Measurements from ENCODE around the gene FAM78B. TPM values are rescaled to one million over a fixed set of nuclear protein-coding genes. Genes with fewer than 3 reads are reported as not detected.

FAM78B gene
- total and polyA plus RNA-seq, 2 experiments from 2014 or later, result 0.77 TPM; not detected in 1

DNA sequence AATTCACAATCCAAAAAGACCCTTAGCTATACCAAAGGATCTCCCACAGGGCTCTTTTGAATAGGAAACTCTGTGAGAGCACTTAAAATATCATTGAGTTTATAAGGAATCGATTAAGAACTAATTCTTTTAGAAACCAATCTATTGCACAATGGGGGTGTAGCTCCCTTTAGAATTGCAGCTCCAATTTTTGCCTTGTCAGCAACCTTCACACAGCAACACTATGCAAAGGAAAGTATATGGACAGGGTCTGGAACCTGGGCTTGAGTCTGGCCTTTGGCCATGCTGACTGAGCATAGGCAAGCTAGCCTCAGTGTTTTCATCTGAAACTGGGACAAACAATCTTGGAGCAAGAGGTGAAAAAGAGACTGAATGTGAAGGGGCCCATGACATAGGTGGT is 17.2 kb upstream of the FAM78B start:
- H3K4me3 ChIP-seq, result no peak overlapping the region
- DNase-seq (ENCODE audit: low spot score), result no peak
- H3K36me3 ChIP-seq (replicated peaks; ENCODE audit: insufficient read depth, low read depth), result no peaks in the 10 kb centered on the region
- H3K4me1 ChIP-seq (ENCODE audit: insufficient read depth), result no peaks in the 10 kb centered on the region
- H3K79me2 ChIP-seq, result no peaks in the 10 kb centered on the region
- no peaks in the 10 kb centered on the region for H4K20me1 ChIP-seq (ENCODE audit: insufficient read depth, poor library complexity, severe bottlenecking)
- no peak overlapping the region for H3K4me2 ChIP-seq
- H3K9me2 ChIP-seq (replicated peaks; ENCODE audit: insufficient read depth), result no peaks in the 10 kb centered on the region
- H3K9me3 ChIP-seq (ENCODE audit: low read depth), result no peaks in the 10 kb centered on the region
- no peak overlapping the region for H2AFZ ChIP-seq
- TF ChIP-seq, protein P1, sequence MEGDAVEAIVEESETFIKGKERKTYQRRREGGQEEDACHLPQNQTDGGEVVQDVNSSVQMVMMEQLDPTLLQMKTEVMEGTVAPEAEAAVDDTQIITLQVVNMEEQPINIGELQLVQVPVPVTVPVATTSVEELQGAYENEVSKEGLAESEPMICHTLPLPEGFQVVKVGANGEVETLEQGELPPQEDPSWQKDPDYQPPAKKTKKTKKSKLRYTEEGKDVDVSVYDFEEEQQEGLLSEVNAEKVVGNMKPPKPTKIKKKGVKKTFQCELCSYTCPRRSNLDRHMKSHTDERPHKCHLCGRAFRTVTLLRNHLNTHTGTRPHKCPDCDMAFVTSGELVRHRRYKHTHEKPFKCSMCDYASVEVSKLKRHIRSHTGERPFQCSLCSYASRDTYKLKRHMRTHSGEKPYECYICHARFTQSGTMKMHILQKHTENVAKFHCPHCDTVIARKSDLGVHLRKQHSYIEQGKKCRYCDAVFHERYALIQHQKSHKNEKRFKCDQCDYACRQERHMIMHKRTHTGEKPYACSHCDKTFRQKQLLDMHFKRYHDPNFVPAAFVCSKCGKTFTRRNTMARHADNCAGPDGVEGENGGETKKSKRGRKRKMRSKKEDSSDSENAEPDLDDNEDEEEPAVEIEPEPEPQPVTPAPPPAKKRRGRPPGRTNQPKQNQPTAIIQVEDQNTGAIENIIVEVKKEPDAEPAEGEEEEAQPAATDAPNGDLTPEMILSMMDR (IDR thresholded peaks at IDR 0.05; ENCODE audit: poor library complexity), result no peak
- TF ChIP-seq EZH2phosphoT487 (IDR thresholded peaks at IDR 0.05; ENCODE audit: low read depth, severe bottlenecking, unreplicated experiment) (no peak), EZH2 (IDR thresholded peaks at IDR 0.05; ENCODE audit: borderline replicate concordance) (no peak)
- no peak overlapping the region for H3K27ac ChIP-seq
- H3K27me3 ChIP-seq, result no peaks in the 10 kb centered on the region
- 72% methylated on average over 1 of the region's 1 CpG for WGBS (ENCODE audit: low lambda C conversion rate, missing lambda C conversion rate)

DNA sequence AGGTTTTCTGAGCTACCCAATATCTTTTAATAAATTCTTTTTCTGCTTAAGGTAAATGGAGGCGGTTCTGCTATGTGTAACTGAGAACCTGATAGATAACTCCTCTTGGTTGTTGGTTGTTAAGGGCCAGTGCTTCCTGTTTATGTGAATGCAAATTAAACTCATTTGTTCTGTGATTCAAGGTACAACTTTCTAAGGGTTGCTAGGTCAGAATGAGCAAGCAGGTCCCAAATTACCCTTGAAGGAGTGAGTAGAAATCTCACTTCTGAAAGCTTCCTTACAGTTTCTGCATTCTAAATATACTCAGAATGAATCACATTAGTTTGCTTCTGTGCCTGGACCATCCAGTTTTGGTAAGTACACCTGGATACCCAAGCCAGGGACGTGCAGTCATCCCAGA is 15.5 kb upstream of the FAM78B start:
- Histone ChIP-seq H3K79me2 (no peaks in the 10 kb centered on the region), H3K9me3 (ENCODE audit: low read depth) (no peaks in the 10 kb centered on the region), H4K20me1 (ENCODE audit: insufficient read depth, poor library complexity, severe bottlenecking) (no peaks in the 10 kb centered on the region), H3K36me3 (replicated peaks; ENCODE audit: insufficient read depth, low read depth) (no peaks in the 10 kb centered on the region), H3K27me3 (no peaks in the 10 kb centered on the region), H3K4me1 (ENCODE audit: insufficient read depth) (no peaks in the 10 kb centered on the region), H3K27ac (no peak overlapping the region), H2AFZ (no peak overlapping the region), H3K4me3 (no peak overlapping the region), H3K4me2 (no peak overlapping the region), H3K9me2 (replicated peaks; ENCODE audit: insufficient read depth) (no peaks in the 10 kb centered on the region)
- 76% methylated on average over 2 of the region's 2 CpGs for WGBS (ENCODE audit: low lambda C conversion rate, missing lambda C conversion rate)
- no peak for DNase-seq (ENCODE audit: low spot score)
- TF ChIP-seq, protein P1 (IDR thresholded peaks at IDR 0.05; ENCODE audit: poor library complexity), result no peak
- TF ChIP-seq EZH2 (IDR thresholded peaks at IDR 0.05; ENCODE audit: borderline replicate concordance) (no peak), EZH2phosphoT487 (IDR thresholded peaks at IDR 0.05; ENCODE audit: low read depth, severe bottlenecking, unreplicated experiment) (no peak)

DNA sequence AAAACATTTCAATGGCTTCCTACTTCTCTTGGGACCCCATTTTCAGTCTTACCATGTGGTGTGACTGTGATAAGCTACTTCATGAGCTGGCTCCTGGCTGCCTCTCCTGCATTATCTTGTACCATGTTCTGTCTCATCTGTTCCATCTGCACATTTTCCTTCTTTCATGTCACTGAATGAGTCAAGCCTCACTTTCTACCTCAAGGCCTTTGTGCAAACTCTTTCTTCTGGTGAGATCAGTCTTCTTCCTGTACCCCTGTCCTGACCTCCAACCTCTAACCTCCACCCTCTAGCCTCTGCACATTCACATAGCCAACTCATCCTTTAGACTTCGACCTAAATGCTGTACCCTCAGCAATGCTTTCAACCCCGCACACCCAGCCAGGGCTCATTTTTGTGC is 9.6 kb upstream of the FAM78B start:
- no peak for TF ChIP-seq EZH2 (IDR thresholded peaks at IDR 0.05; ENCODE audit: borderline replicate concordance)
- Histone ChIP-seq H3K27ac (no peak overlapping the region), H3K9me3 (ENCODE audit: low read depth) (no peaks in the 10 kb centered on the region), H4K20me1 (ENCODE audit: insufficient read depth, poor library complexity, severe bottlenecking) (no peaks in the 10 kb centered on the region), H3K9me2 (replicated peaks; ENCODE audit: insufficient read depth) (no peaks in the 10 kb centered on the region), H3K4me3 (no peak overlapping the region), H2AFZ (no peak overlapping the region), H3K36me3 (replicated peaks; ENCODE audit: insufficient read depth, low read depth) (no peaks in the 10 kb centered on the region), H3K4me2 (no peak overlapping the region), H3K4me1 (ENCODE audit: insufficient read depth) (no peaks in the 10 kb centered on the region), H3K79me2 (no peaks in the 10 kb centered on the region), H3K27me3 (peaks cover 2% of the 10 kb centered on the region)
- WGBS (ENCODE audit: low lambda C conversion rate, missing lambda C conversion rate), result 88% methylated on average over 2 of the region's 2 CpGs
- no peak for DNase-seq (ENCODE audit: low spot score)

DNA sequence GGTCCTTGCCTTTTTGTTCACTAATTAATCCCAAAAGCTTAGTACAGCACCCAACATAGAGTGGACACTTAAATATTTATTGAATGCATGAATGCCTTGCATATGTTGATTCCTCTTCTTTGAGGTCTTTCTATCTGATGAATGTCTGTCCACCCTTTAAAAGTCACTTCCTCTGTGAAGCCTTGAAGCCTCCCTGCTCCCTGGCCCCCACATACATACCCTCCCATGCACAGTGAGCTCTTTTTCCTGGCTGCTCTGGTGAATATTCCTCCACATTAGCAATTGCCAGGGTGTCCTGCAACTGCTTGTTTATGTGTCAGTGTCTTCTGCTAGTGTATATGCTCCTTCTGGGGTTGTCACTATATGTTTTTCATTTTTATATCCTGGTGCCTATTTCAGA is 8.2 kb upstream of the FAM78B start:
- H3K4me3 ChIP-seq, result no peak overlapping the region
- no peak overlapping the region for H3K4me2 ChIP-seq
- H4K20me1 ChIP-seq (ENCODE audit: insufficient read depth, poor library complexity, severe bottlenecking), result no peaks in the 10 kb centered on the region
- no peak overlapping the region for H3K27ac ChIP-seq
- H3K27me3 ChIP-seq, result peaks cover 12% of the 10 kb centered on the region
- no peaks in the 10 kb centered on the region for H3K79me2 ChIP-seq
- no peaks in the 10 kb centered on the region for H3K36me3 ChIP-seq (replicated peaks; ENCODE audit: insufficient read depth, low read depth)
- H3K9me2 ChIP-seq (replicated peaks; ENCODE audit: insufficient read depth), result no peaks in the 10 kb centered on the region
- DNase-seq (ENCODE audit: low spot score), result no peak
- no peak overlapping the region for H2AFZ ChIP-seq
- H3K4me1 ChIP-seq (ENCODE audit: insufficient read depth), result no peaks in the 10 kb centered on the region
- TF ChIP-seq, protein P1 (IDR thresholded peaks at IDR 0.05; ENCODE audit: poor library complexity), result no peak
- TF ChIP-seq EZH2phosphoT487 (IDR thresholded peaks at IDR 0.05; ENCODE audit: low read depth, severe bottlenecking, unreplicated experiment) (no peak), EZH2 (IDR thresholded peaks at IDR 0.05; ENCODE audit: borderline replicate concordance) (no peak)
- no peaks in the 10 kb centered on the region for H3K9me3 ChIP-seq (ENCODE audit: low read depth)
